Measurements from ENCODE around the gene MTX3. TPM values are rescaled to one million over a fixed set of nuclear protein-coding genes. Genes with fewer than 3 reads are reported as not detected.

MTX3 gene
- total RNA-seq, 4 donors from 2014 or later: 5.6 to 7.9 (median 7.4) TPM

GRCh38 chr5:79963261-79964061 lies 27.6 kb downstream of the MTX3 start:
- no peak for DNase-seq
- Histone ChIP-seq H3K4me3 (no peak overlapping the region), H3K36me3 (no peaks in the 10 kb centered on the region), H3K27ac (no peak overlapping the region), H3K4me1 (no peaks in the 10 kb centered on the region), H3K9me3 (no peaks in the 10 kb centered on the region), H3K27me3 (peaks cover 4% of the 10 kb centered on the region)
- TF ChIP-seq CTCF (IDR thresholded peaks at IDR 0.05) (no peak), POLR2A (IDR thresholded peaks at IDR 0.05) (no peak), EP300 (IDR thresholded peaks at IDR 0.05; ENCODE audit: low read depth) (no peak), POLR2AphosphoS5 (IDR thresholded peaks at IDR 0.05) (no peak)
- intact Hi-C loops (cut with DNase I; ENCODE audit: low total_unique reads) (no loop called here), in situ Hi-C loops (cut with MboI; ENCODE audit: low pct_ligation_motif_present in 1 of 4, low pct_unique_long_range_greater_than_20kb in 1 of 4, low sequenced_read_pairs in 3 of 4) (no loop called here)
- 64 to 66% methylated on average over 10 of the region's 10 CpGs for WGBS, 2 donors (ENCODE audit: low coverage in 1 of 2)

DNA sequence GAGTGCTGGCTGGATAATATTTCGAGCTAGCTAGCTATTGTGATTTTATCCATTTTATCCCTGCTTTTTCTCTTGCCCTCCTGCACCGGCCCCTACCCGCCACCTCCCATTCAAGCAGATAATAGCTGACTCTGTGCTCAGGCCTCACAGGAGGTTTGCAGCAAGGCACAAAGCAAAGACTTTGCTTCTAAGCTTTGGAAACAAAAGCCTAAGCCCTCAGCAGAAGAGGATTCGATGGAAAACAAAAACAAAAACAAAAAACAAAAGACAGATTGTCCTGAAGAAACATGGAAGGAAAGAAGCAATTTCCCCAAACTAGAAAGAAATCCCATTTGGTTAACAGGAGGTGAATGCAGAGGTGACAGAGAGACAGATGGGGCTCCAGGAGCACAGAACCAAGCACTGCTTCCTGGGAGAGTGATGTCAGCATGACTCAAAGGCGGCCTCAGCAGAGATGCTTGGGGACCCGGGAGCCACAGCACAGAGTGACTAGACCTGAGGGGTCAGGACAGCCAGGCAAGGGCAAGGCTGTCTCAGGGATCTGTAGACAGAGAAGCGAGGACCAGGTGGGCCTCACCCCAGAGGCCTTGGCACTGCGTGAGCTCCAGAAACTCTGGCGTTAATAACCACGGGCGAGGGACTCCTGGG lies 28.4 kb downstream of the MTX3 start:
- Histone ChIP-seq H3K36me3 (no peaks in the 10 kb centered on the region), H3K9me3 (no peaks in the 10 kb centered on the region), H3K27me3 (no peaks in the 10 kb centered on the region), H3K4me3 (no peak overlapping the region), H3K27ac (no peak overlapping the region), H3K4me1 (no peaks in the 10 kb centered on the region)
- intact Hi-C loops (cut with DNase I; ENCODE audit: low total_unique reads) (no loop called here), in situ Hi-C loops (cut with MboI; ENCODE audit: low pct_ligation_motif_present in 1 of 4, low pct_unique_long_range_greater_than_20kb in 1 of 4, low sequenced_read_pairs in 3 of 4) (no loop called here)
- TF ChIP-seq POLR2A (IDR thresholded peaks at IDR 0.05) (no peak), CTCF (IDR thresholded peaks at IDR 0.05) (no peak), EP300 (IDR thresholded peaks at IDR 0.05; ENCODE audit: low read depth) (no peak), POLR2AphosphoS5 (IDR thresholded peaks at IDR 0.05) (no peak)
- no peak for DNase-seq
- 81 to 82% methylated on average over 7 to 11 of the region's 11 CpGs for WGBS, 2 donors (ENCODE audit: low coverage in 1 of 2)

- no peak for DNase-seq
- WGBS, 2 donors (ENCODE audit: low coverage in 1 of 2): 89 to 90% methylated on average over 9 of the region's 9 CpGs
- H3K36me3 ChIP-seq: no peaks in the 10 kb centered on the region
- no peak overlapping the region for H3K27ac ChIP-seq
- H3K4me1 ChIP-seq: no peaks in the 10 kb centered on the region
- no peaks in the 10 kb centered on the region for H3K27me3 ChIP-seq
- no peaks in the 10 kb centered on the region for H3K9me3 ChIP-seq
- intact Hi-C loops (cut with DNase I; ENCODE audit: low total_unique reads): no loop called here
- no peak for TF ChIP-seq POLR2AphosphoS5 (IDR thresholded peaks at IDR 0.05)
- TF ChIP-seq POLR2A (IDR thresholded peaks at IDR 0.05): no peak
- TF ChIP-seq EP300 (IDR thresholded peaks at IDR 0.05; ENCODE audit: low read depth): no peak
- no peak for TF ChIP-seq CTCF (IDR thresholded peaks at IDR 0.05)
- H3K4me3 ChIP-seq: no peak overlapping the region
- in situ Hi-C loops (cut with MboI; ENCODE audit: low pct_ligation_motif_present in 1 of 4, low pct_unique_long_range_greater_than_20kb in 1 of 4, low sequenced_read_pairs in 3 of 4): no loop called here
These were observed 29.1 kb downstream of the MTX3 start for GRCh38 chr5:79961716-79962574.

GRCh38 chr5:79959407-79959806 lies 31.7 kb downstream of the MTX3 start:
- Histone ChIP-seq H3K9me3 (no peaks in the 10 kb centered on the region), H3K4me3 (no peak overlapping the region), H3K27ac (no peak overlapping the region), H3K4me1 (no peaks in the 10 kb centered on the region), H3K27me3 (no peaks in the 10 kb centered on the region), H3K36me3 (no peaks in the 10 kb centered on the region)
- in situ Hi-C loops (cut with MboI; ENCODE audit: low pct_ligation_motif_present in 1 of 4, low pct_unique_long_range_greater_than_20kb in 1 of 4, low sequenced_read_pairs in 3 of 4): no loop called here
- no peak for DNase-seq
- intact Hi-C loops (cut with DNase I; ENCODE audit: low total_unique reads): no loop called here
- 77 to 78% methylated on average over 8 of the region's 8 CpGs for WGBS, 2 donors (ENCODE audit: low coverage in 1 of 2)
- no peak for TF ChIP-seq EP300 (IDR thresholded peaks at IDR 0.05; ENCODE audit: low read depth)
- TF ChIP-seq POLR2AphosphoS5 (IDR thresholded peaks at IDR 0.05): no peak
- TF ChIP-seq CTCF (IDR thresholded peaks at IDR 0.05): no peak
- TF ChIP-seq POLR2A (IDR thresholded peaks at IDR 0.05): no peak
